Endothelial cell of umbilical vein (primary cell): ENCODE data around the gene SNX4. TPM values are rescaled to one million over a fixed set of nuclear protein-coding genes. Genes with fewer than 3 reads are reported as not detected.

Experiments
- BruUV-seq: library from RNA; stranded (reverse); fragments of 400-500 nt; replicated peaks from 2 replicates; lab custom pipeline; 2021; lab: Mats Ljungman, UMichigan
- CTCF ChIA-PET: fragments of 300-600, 350-600 bp; sonication (Branson Sonifier 250); formaldehyde crosslinking; loops from one replicate; lab custom pipeline; 2021; ENCODE audit warnings: antibody characterized with exemption, inconsistent platforms; lab: Charles Lee
- POLR2A ChIA-PET: fragments of 300-600, 350-600 bp; sonication (Branson Sonifier 250); formaldehyde crosslinking; loops from one replicate; lab custom pipeline; 2021; ENCODE audit warnings: antibody characterized with exemption, inconsistent platforms; lab: Charles Lee
- DNase-seq: peaks from one replicate; pipeline ENCODE4 v3.0.0-alpha.2; 2011; ENCODE audit warnings: low read depth, low spot score
- FAIRE-seq: peaks from 2 replicates; lab custom pipeline; 2011; peaks lifted over from hg19 to GRCh38; lab: Jason Lieb, UNC
- H2AFZ ChIP-seq: 2 replicates; pipeline ENCODE4 v1.6.0; 2012; ENCODE audit warnings: low read depth, low read length, control low read depth, inconsistent platforms
- H3K27ac ChIP-seq: 2 replicates; pipeline ENCODE4 v1.5.1; 2011; ENCODE audit warnings: low read depth, mild to moderate bottlenecking, control low read depth, low read length, moderate library complexity; ENCODE audit not compliant: insufficient read depth
- H3K27me3 ChIP-seq, 2 experiments: 2 replicates each; pipeline versions ENCODE4 v1.6.0 to v1.6.1; 2011; ENCODE audit warnings: low read length in 2 of 2, mixed read lengths in 1 of 2; ENCODE audit not compliant: control insufficient read depth in 2 of 2, insufficient read depth in 2 of 2
- H3K36me3 ChIP-seq, 2 experiments: 2 replicates in 1 of 2; 3 replicates in 1 of 2; pipeline ENCODE4 v1.5.1; 2011; ENCODE audit warnings: low read length in 2 of 2, mild to moderate bottlenecking in 1 of 2, moderate library complexity in 1 of 2; ENCODE audit not compliant: control insufficient read depth in 2 of 2, insufficient read depth in 2 of 2; ENCODE audit errors: extremely low read depth in 1 of 2
- H3K4me1 ChIP-seq: 3 replicates; pipeline ENCODE4 v1.5.1; 2011; ENCODE audit warnings: mild to moderate bottlenecking, low read length; ENCODE audit not compliant: control insufficient read depth, insufficient read depth; ENCODE audit errors: extremely low read depth
- H3K4me2 ChIP-seq: 2 replicates; pipeline ENCODE4 v1.6.1; 2011; ENCODE audit warnings: low read length, control low read depth, mixed read lengths; ENCODE audit not compliant: insufficient read depth
- H3K4me3 ChIP-seq, 3 experiments: fragments of 200-600 bp in 1 of 3; sonication (generic), shearing (Covaris generic) in 1 of 3; replicated peaks in 1 of 3; 2 replicates each; pipeline ENCODE4 v1.5.1; 2011 to 2016; ENCODE audit warnings: control low read depth in 3 of 3, low read length in 3 of 3, mild to moderate bottlenecking in 2 of 3, inconsistent platforms in 1 of 3, low read depth in 1 of 3, moderate library complexity in 1 of 3; ENCODE audit not compliant: insufficient read depth in 1 of 3
- H3K79me2 ChIP-seq: 2 replicates; pipeline ENCODE4 v1.6.0; 2012; ENCODE audit warnings: low read length, inconsistent platforms; ENCODE audit not compliant: control insufficient read depth, insufficient read depth
- H3K9ac ChIP-seq: replicated peaks from 2 replicates; pipeline ENCODE3; 2011; ENCODE audit warnings: low read length, control low read depth; ENCODE audit not compliant: insufficient read depth; ENCODE audit errors: extremely low read depth
- H3K9me1 ChIP-seq: replicated peaks from 3 replicates; pipeline ENCODE4 v1.6.0; 2011; ENCODE audit warnings: mild to moderate bottlenecking, low read length; ENCODE audit not compliant: control insufficient read depth, insufficient read depth; ENCODE audit errors: extremely low read depth
- H3K9me3 ChIP-seq: replicated peaks from 2 replicates; pipeline ENCODE4 v1.5.1; 2012; ENCODE audit warnings: low read length, inconsistent platforms; ENCODE audit not compliant: control insufficient read depth, insufficient read depth
- H4K20me1 ChIP-seq: replicated peaks from 2 replicates; pipeline ENCODE3; 2011; ENCODE audit warnings: mild to moderate bottlenecking, low read length; ENCODE audit not compliant: control insufficient read depth, insufficient read depth; ENCODE audit errors: extremely low read depth
- EZH2 ChIP-seq: IDR thresholded peaks from 2 replicates; pipeline ENCODE4 v1.6.1; 2012; ENCODE audit warnings: borderline replicate concordance, low read depth, mild to moderate bottlenecking, moderate library complexity, low read length, inconsistent platforms; ENCODE audit not compliant: severe bottlenecking
- FOS ChIP-seq: IDR thresholded peaks from 2 replicates; pipeline ENCODE4 v1.6.1; 2011; ENCODE audit warnings: mild to moderate bottlenecking, low read length, moderate library complexity, borderline replicate concordance; ENCODE audit not compliant: insufficient read depth
- GATA2 ChIP-seq: IDR thresholded peaks from 2 replicates; pipeline ENCODE4 v1.7.0; 2011; ENCODE audit warnings: low read depth, mild to moderate bottlenecking, moderate library complexity, mixed read lengths, low read length; ENCODE audit not compliant: insufficient read length, insufficient read depth
- JUN ChIP-seq: IDR thresholded peaks from 2 replicates; pipeline ENCODE4 v1.6.1; 2011; ENCODE audit warnings: borderline replicate concordance, low read depth; ENCODE audit not compliant: insufficient read length, insufficient read depth
- MYC ChIP-seq: IDR thresholded peaks from one replicate; pipeline ENCODE4 v1.6.1; 2011; ENCODE audit warnings: mild to moderate bottlenecking, low read depth, low read length
- POLR2A ChIP-seq: IDR thresholded peaks from 2 replicates; pipeline ENCODE4 v1.6.1; 2012; ENCODE audit warnings: low read depth, mild to moderate bottlenecking, control low read depth, low read length
- POLR2AphosphoS5 ChIP-seq: IDR thresholded peaks from 2 replicates; pipeline ENCODE4 v1.6.1; 2012; ENCODE audit warnings: low read depth, mild to moderate bottlenecking, control low read depth, low read length, moderate library complexity; ENCODE audit not compliant: insufficient read depth
- dilution Hi-C: fragments of 300-500 bp; cut with MboI; formaldehyde crosslinking; loops from one replicate; pipeline ENCODE4 v1.15.0; 2019; ENCODE audit warnings: low sequenced_read_pairs; ENCODE audit not compliant: extremely low pct_ligation_motif_present
- intact Hi-C: fragments of 100-400 bp; cut with micrococcal nuclease; formaldehyde crosslinking; loops from one replicate; pipeline ENCODE4 v1.10.0; 2022
- polyA plus RNA-seq, 4 experiments: library from polyadenylated mRNA; depleted of rRNA in 3 of 4; stranded (reverse) in 3 of 4; unstranded in 1 of 4; fragments of >200 nt; gene quantifications; 2 replicates each; pipeline versions ENCODE4 v1.2.1 to v1.2.3, GENCODE V29; 2011 to 2012; ENCODE audit warnings: missing spikeins in 1 of 4
- total RNA-seq: library from RNA; stranded (reverse); gene quantifications from 2 replicates; pipeline ENCODE4 v1.2.3, GENCODE V29; 2021
- TF ChIP-seq, protein P1 (sequence below): IDR thresholded peaks from 2 replicates; pipeline ENCODE4 v1.6.1; 2011; ENCODE audit not compliant: insufficient read depth, insufficient read length
- TF ChIP-seq, protein P2 (sequence below), 2 donors: IDR thresholded peaks; 1 replicate in 1 of 2; 2 replicates in 1 of 2; pipeline ENCODE4 v1.5.1; 2011; ENCODE audit warnings: low read length in 2 of 2, mild to moderate bottlenecking in 2 of 2, moderate library complexity in 2 of 2, control low read depth in 1 of 2, inconsistent platforms in 1 of 2, low read depth in 1 of 2; ENCODE audit not compliant: insufficient read depth in 1 of 2; ENCODE audit errors: extremely low read depth in 1 of 2

SNX4 gene
- total and polyA plus RNA-seq, 2 donors (not counting 3 experiments of a cell fraction or from before 2014, with no cell fraction given), result 7.5 to 39.2 TPM

DNA sequence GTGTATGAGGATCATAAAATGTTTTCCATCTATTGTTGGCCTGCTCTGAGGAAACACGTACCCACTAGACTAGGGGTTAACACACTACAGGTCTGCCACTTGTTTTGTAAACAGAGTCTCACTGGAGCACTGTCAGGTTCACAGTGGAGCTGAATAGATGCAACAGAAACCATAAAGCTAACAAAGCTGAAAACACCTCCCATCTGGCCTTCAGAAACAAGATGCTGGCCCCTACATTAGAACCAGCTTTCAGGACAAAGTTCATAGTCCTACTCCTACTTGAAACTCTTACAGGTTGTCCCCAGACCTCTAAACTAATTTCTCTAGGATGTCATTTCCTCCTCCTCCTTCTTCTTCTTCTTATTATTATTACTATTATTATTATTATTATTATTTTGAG, 42.3 kb downstream of the SNX4 start:
- intact Hi-C loops, result no loop called here
- Histone ChIP-seq H4K20me1 (no peaks in the 10 kb centered on the region), H2AFZ (no peak overlapping the region), H3K9me3 (no peaks in the 10 kb centered on the region), H3K9ac (no peak overlapping the region), H3K27me3 (no peaks in the 10 kb centered on the region), H3K9me1 (peaks cover 6% of the 10 kb centered on the region), H3K4me1 (no peaks in the 10 kb centered on the region), H3K79me2 (no peaks in the 10 kb centered on the region), H3K4me3 (no peak overlapping the region), H3K27ac (no peak overlapping the region), H3K4me2 (no peak overlapping the region), H3K36me3 (peaks cover 5 to 9% of the 10 kb centered on the region in 2 experiments)
- DNase-seq (no peak), FAIRE-seq (no peak)
- ChIA-PET POLR2A (no interaction called here), CTCF (interaction anchor here (0.6 to 1.0 kb wide), 2 partner anchors 108 to 716 kb away, joined by 3 read pairs; no protein-coding TSS in a partner anchor)
- dilution Hi-C loops, result no loop called here
- TF ChIP-seq POLR2AphosphoS5, result no peak
- no peak for TF ChIP-seq EZH2
- no peak for TF ChIP-seq MYC
- no peak for TF ChIP-seq JUN
- BruUV-seq, result no TSS peak

DNA sequence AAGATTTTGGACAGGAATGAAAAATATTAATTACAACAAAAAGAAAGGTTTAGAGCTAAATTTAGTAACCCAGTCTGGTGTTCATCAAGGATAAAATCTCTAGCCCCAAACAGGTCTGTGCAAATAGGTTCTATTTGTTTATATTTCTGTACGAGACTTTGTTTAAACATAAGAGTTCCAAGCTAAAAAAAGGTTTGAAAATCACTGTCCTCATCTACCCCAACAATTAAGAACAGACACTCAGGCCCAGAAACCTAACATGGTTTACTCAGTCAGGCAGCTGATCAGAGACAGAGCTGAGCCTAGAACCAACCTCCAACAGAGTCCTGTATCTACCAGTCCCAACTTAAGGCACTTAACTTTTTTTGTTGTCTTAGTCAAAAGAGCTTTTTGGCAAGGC, 49.3 kb downstream of the SNX4 start:
- no peak for TF ChIP-seq POLR2A
- no peak for TF ChIP-seq GATA2
- TF ChIP-seq, protein P1, sequence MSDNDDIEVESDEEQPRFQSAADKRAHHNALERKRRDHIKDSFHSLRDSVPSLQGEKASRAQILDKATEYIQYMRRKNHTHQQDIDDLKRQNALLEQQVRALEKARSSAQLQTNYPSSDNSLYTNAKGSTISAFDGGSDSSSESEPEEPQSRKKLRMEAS, result no peak
- no peak for TF ChIP-seq JUN
- TF ChIP-seq POLR2AphosphoS5, result no peak
- TF ChIP-seq FOS, result no peak
- no peak for TF ChIP-seq MYC
- TF ChIP-seq EZH2, result no peak
- TF ChIP-seq, protein P2, sequence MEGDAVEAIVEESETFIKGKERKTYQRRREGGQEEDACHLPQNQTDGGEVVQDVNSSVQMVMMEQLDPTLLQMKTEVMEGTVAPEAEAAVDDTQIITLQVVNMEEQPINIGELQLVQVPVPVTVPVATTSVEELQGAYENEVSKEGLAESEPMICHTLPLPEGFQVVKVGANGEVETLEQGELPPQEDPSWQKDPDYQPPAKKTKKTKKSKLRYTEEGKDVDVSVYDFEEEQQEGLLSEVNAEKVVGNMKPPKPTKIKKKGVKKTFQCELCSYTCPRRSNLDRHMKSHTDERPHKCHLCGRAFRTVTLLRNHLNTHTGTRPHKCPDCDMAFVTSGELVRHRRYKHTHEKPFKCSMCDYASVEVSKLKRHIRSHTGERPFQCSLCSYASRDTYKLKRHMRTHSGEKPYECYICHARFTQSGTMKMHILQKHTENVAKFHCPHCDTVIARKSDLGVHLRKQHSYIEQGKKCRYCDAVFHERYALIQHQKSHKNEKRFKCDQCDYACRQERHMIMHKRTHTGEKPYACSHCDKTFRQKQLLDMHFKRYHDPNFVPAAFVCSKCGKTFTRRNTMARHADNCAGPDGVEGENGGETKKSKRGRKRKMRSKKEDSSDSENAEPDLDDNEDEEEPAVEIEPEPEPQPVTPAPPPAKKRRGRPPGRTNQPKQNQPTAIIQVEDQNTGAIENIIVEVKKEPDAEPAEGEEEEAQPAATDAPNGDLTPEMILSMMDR (IDR thresholded peaks at IDR 0.05; ENCODE audit: extremely low read depth in 1 of 2, insufficient read depth in 1 of 2, low read depth in 1 of 2, low read length in 2 of 2), result no peak

More for the DNA sequence above, 49.3 kb downstream of the SNX4 start:
- H3K27me3 ChIP-seq, result no peaks in the 10 kb centered on the region
- FAIRE-seq, result no peak
- no peak overlapping the region for H3K9ac ChIP-seq
- no peak overlapping the region for H3K27ac ChIP-seq
- dilution Hi-C loops, result no loop called here
- no peaks in the 10 kb centered on the region for H3K4me1 ChIP-seq
- no peaks in the 10 kb centered on the region for H3K9me1 ChIP-seq
- no TSS peak for BruUV-seq
- no peak for DNase-seq
- POLR2A ChIA-PET, result no interaction called here
- CTCF ChIA-PET, result interaction anchor here (2.3 kb wide), 1 partner anchor 115 kb away, joined by 9 read pairs; no protein-coding TSS in a partner anchor
- H4K20me1 ChIP-seq, result no peaks in the 10 kb centered on the region
- H3K36me3 ChIP-seq, result peaks cover 2 to 4% of the 10 kb centered on the region in 2 experiments
- H3K79me2 ChIP-seq, result no peaks in the 10 kb centered on the region
- no peaks in the 10 kb centered on the region for H3K9me3 ChIP-seq
- intact Hi-C loops, result no loop called here
- H2AFZ ChIP-seq, result no peak overlapping the region
- H3K4me3 ChIP-seq, result no peak overlapping the region
- H3K4me2 ChIP-seq, result no peak overlapping the region
